Right cardiac atrium (tissue), 5 donors: ENCODE results near the gene NEU4. TPM values are rescaled to one million over a fixed set of nuclear protein-coding genes. Genes with fewer than 3 reads are reported as not detected.
A peak's percentile ranks its signal among the peaks of the same experiment; 100 is the strongest.

Source experiments
- ATAC-seq, 2 donors: fragments of 200-7000 bp; cut with Tn5 transposase; one replicate each; pipeline versions ENCODE4 v1.8.0 to v1.9.1; 2020; ENCODE audit warnings: moderate library complexity in 2 of 2, mild to moderate bottlenecking in 1 of 2
- DNase-seq, 3 donors: peaks; one replicate each; pipeline ENCODE4 v3.0.0-alpha.2; 2020
- H3K27ac ChIP-seq: one replicate; pipeline ENCODE4 v1.5.1; 2013; ENCODE audit warnings: mild to moderate bottlenecking, low read length, control low read depth, moderate library complexity
- H3K27me3 ChIP-seq: one replicate; pipeline ENCODE4 v1.6.1; 2013; ENCODE audit not compliant: control insufficient read depth, insufficient read depth
- H3K4me1 ChIP-seq: one replicate; pipeline ENCODE4 v1.6.1; 2013; ENCODE audit warnings: low read length; ENCODE audit not compliant: control insufficient read depth, insufficient read depth
- H3K4me3 ChIP-seq: one replicate; pipeline ENCODE4 v1.5.1; 2013; ENCODE audit warnings: low read length, control low read depth
- H3K9me3 ChIP-seq: one replicate; pipeline ENCODE4 v1.6.1; 2013; ENCODE audit warnings: low read length; ENCODE audit not compliant: control insufficient read depth
- WGBS: extraction: QIAGEN DNeasy Blood & Tissue Kit; methylation state at CpG from one replicate; pipeline ENCODE4 v1.1.7; 2013; 5-methylcytosine and 5-hydroxymethylcytosine counted together
- intact Hi-C, 4 donors: fragments of 100-400 bp; cut with DNase I; formaldehyde crosslinking; loops; one replicate each; pipeline versions ENCODE4 v1.11.0 to v1.14.0; 2022 to 2023
- polyA plus RNA-seq: library from polyadenylated mRNA; stranded (reverse); fragments of 200-250 nt; gene quantifications from one replicate; pipeline ENCODE4 v1.2.3, GENCODE V29; 2013
- total RNA-seq, 4 donors: library from RNA; stranded (reverse); fragmentation: NEBNext Ultra II Directional; extraction: Animal tissue kit (Norgen Biotek cat#: 25700); gene quantifications; one replicate each; pipeline ENCODE4 v1.2.1, GENCODE V29; 2021
- donor health status: healthy with polysubstance abuse.
- donor health status: DM: no; HTN: yes; CAD: no.
- donor health status: DM: no; HTN: no; CAD: no.
- donor health status: DM: no; HTN: yes; CAD: no; lungs with severe emphysema.
- donor health status: DM: yes; HTN: yes; CAD: no.

The NEU4 gene
- total and polyA plus RNA-seq, 5 donors: 0.17 to 1.4 (median 0.76) TPM; not detected in 1

DNA sequence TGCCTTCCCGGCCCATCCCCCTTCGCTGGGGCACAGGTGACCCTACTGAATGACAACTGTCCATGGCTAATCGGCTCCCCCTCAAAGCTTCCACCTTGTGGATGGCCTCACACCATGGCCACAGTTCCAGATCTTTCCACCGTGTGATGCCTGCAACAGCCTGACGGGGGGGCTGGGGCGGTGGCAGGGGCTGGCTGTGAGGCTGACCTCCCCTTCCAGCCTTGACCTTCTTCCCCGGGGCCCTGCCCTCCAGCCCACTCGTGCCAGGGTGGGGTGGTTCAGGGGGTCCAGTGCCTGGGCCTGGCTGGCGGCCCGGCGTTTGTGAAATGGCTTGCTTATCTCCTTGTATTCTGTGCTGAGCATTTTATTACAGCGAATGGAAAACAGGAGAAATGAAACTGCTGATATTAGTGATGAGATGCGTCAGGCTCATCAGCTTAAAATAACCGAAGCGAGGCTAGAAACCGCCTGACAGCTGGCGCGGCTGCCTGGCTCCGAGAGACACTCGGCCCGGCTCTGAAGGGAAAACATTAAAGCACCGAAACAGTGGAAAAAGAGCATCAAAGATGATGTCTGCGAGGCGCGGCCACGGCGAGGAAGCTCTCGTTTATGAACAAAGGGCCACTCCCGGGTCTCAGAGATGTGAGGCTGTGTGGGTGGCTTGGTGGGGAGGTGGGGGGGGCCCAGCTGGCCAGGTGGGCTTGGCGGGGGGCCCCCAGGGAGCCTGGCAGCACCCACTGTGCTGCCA, 50.6 kb downstream of the NEU4 start:
- 9% methylated on average over 30 of the region's 30 CpGs for WGBS
- H3K9me3 ChIP-seq: no peaks in the 10 kb centered on the region
- peaks cover 4% of the 10 kb centered on the region for H3K4me1 ChIP-seq
- no peaks in the 10 kb centered on the region for H3K27me3 ChIP-seq
- H3K4me3 ChIP-seq: peak overlapping the region; percentile 12
- DNase-seq (peak; percentile 73 to 89 (median 88)), ATAC-seq (peak; percentile 60 to 65)
- intact Hi-C loops: no loop called here
- peak overlapping the region; percentile 94 for H3K27ac ChIP-seq

DNA sequence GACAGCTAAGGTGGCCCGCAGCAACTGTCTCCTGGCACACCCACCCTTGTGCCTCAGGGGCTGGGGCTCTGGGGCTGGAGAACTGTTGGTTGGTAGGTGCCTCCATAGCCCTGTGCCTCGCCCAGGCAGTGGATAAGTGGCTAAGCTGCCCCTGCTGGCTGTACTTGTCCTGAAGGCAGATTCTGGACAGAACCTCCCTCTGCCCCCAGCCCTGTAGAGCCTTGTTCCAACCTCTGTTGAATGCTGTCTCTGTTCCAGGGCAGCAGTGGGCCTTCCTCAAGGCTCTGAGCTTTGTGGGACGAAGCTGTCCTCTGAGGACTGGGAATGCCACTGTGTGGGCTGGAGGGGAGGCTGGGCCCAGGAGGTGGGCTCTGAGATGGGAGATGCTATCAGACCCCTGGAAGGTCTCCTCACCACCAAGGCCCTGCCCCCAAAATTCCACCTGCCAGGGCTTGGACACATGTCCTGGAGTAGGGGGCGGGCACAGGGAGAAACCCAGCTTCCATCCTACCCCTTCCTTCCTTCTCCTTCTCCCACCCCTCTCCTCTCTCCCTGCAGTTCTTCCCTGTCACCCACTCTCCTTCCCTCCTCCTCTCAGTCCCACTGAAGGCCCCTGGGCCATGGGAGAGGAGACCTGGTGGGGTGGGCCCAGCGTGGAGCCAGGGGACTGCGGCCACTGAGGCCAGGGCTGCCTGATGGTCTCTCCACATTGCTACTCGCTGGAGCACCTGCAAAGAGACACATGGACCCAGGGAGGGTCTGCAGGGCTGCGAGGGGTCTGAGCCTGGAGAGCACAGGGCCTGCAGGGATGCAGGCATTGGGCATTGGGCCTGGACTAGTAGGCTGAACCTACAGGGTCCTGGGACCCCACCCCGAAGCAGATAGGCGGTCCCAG, 51.4 kb downstream of the NEU4 start:
- peak; percentile 22 to 40 for ATAC-seq
- 79% methylated on average over 10 of the region's 10 CpGs for WGBS
- peaks cover 4% of the 10 kb centered on the region for H3K4me1 ChIP-seq
- H3K27me3 ChIP-seq: no peaks in the 10 kb centered on the region
- DNase-seq: peak; percentile 47 to 72 (median 69)
- intact Hi-C loops: no loop called here
- H3K27ac ChIP-seq: peak overlapping the region; percentile 94
- H3K9me3 ChIP-seq: no peaks in the 10 kb centered on the region
- peak overlapping the region; percentile 12 for H3K4me3 ChIP-seq

DNA sequence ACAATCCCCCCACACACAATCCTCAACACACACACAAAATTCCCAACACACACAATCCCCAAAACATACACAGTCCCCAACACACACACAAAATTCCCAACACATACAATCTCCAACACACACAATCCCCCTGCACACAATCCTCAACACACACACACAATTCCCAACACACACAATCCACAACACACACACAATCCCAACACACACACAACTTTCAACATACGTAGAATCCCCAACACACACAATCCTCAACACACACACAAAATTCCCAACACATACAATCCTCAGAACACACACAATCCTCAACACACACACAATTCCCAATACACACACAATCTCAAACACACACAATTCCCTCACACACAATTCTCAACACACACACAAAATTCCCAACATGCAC, 52.3 kb downstream of the NEU4 start:
- DNase-seq (no peak), ATAC-seq (no peak)
- intact Hi-C loops: no loop called here
- H3K4me3 ChIP-seq: no peak overlapping the region
- no peak overlapping the region for H3K27ac ChIP-seq
- no peaks in the 10 kb centered on the region for H3K9me3 ChIP-seq
- H3K27me3 ChIP-seq: no peaks in the 10 kb centered on the region
- H3K4me1 ChIP-seq: peaks cover 4% of the 10 kb centered on the region
- WGBS: 92% methylated on average over 1 of the region's 1 CpG

DNA sequence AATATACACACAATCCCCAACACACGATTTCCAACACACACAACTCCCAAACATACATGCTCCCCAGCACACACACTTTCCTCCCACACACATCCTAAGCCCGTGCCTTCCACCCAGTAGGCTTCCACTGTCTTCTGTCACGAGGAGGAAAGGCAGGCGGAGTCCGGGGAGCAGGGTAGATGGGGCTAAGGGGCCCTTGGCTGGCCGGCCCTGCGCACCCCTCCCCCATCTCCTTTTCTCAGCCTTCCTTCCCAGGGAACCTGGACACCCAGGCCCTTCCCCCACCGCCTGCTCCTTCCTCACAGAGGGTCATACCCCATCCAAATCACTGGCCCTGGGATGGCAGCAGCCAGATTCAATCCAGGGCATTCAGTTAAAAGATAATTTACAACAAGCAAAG, 53.1 kb downstream of the NEU4 start:
- peaks cover 4% of the 10 kb centered on the region for H3K4me1 ChIP-seq
- WGBS: 81% methylated on average over 8 of the region's 8 CpGs
- intact Hi-C loops: no loop called here
- no peaks in the 10 kb centered on the region for H3K9me3 ChIP-seq
- H3K4me3 ChIP-seq: no peak overlapping the region
- no peak overlapping the region for H3K27ac ChIP-seq
- ATAC-seq (no peak), DNase-seq (peak; percentile 9 to 50 (median 34))
- H3K27me3 ChIP-seq: no peaks in the 10 kb centered on the region

DNA sequence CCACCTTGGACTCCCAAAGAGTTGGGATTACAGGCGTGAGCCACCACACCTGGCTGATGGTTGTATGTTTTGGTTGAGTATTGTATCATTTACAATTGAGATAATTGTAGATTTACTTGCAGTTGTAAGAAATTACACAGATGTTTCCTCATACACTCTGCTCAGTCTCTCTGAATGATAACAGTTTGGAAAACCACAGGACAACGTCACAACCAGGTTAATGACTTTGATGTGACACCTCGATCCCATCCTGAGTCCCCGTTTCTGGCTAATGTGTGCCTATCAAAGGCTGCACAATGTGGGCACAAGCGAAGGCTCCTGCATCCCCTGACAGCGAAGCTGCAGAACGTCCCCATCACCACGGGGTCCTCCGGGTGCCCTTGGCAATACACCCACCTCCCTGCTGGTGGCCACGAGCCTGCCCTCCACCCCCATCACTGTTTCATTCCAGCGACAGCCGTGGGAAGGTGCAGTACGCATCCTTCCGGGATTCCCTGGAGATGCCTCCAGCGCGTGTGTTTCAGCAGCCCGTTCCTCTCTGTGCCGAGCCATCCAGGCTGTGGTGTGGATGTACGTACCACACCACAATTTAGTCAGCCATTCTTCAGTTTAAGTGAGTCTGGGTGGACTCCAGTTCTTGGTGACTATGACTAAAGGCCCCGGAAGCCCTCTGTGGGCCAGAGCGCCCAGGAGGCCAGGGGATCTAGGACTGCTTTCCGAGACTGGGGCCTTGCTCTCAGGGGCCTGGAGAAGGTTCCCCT, 54.0 kb downstream of the NEU4 start:
- Histone ChIP-seq H3K4me1 (peaks cover 4% of the 10 kb centered on the region), H3K27me3 (no peaks in the 10 kb centered on the region), H3K4me3 (no peak overlapping the region), H3K27ac (no peak overlapping the region), H3K9me3 (no peaks in the 10 kb centered on the region)
- 80% methylated on average over 22 of the region's 22 CpGs for WGBS
- no peak for ATAC-seq
- intact Hi-C loops: no loop called here
- peak; percentile 5 to 48 (median 20) for DNase-seq

DNA sequence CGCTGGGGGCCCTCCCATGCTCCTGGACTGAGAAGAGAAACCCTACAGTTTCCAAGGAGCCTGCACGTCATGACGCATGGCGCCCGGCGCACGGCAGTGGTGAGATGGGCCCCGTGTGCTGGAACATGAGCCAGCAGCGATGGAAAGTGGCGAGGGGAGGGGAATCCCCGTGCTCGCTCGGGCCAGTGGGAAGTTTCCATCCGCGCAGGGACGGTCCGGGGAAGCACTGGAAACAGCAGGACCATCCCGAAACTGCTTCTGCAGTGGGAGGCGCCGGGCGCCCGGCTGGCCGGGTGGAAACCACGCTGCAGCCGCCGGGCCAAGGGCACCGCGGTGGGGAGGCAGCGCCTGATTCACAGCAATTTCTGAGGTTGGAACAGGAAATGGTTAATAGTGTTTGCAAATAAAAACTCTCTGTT, 54.6 kb downstream of the NEU4 start:
- no peaks in the 10 kb centered on the region for H3K27me3 ChIP-seq
- DNase-seq: peak; percentile 59 to 81 (median 80)
- intact Hi-C loops: no loop called here

DNA sequence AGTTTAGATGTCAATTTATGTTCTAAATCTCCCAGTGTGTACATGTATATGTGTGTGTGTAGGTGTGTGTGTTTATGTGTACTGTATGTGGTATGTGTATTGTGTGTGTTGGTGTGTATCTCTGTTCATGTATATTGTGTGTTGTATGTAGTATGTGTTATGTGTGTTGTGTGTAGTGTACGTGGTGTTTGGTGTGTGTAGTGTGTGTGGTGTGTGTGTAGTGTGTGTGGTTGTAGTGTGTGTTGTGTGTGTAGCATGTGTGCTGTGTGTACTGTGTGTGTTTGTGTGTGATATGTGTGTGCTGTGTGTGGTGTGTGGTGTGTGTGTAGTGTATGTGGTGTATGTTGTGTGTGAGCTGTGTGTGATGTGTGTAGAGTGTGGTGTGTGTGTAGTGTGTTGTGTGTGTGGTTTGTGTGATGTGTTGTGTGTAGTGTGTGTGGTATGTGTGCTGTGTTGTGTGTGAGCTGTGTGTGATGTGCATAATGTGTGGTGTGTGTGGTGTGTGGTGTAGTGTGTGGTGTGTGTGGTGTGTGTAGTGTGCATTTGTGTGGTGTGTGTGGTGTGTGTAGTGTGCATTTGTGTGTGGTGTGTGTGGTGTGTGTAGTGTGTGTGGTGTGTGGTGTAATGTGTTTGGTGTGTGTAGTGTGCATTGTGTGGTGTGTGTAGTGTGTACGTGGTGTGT, 55.3 kb downstream of the NEU4 start:
- DNase-seq (no peak), ATAC-seq (no peak)
- 91% methylated on average over 2 of the region's 2 CpGs for WGBS
- H3K4me3 ChIP-seq: no peak overlapping the region
- H3K27ac ChIP-seq: no peak overlapping the region
- H3K9me3 ChIP-seq: no peaks in the 10 kb centered on the region
- intact Hi-C loops: no loop called here
- peaks cover 4% of the 10 kb centered on the region for H3K4me1 ChIP-seq
- no peaks in the 10 kb centered on the region for H3K27me3 ChIP-seq

More for the DNA sequence above, 54.6 kb downstream of the NEU4 start:
- Histone ChIP-seq H3K4me1 (peaks cover 4% of the 10 kb centered on the region), H3K27ac (no peak overlapping the region), H3K4me3 (no peak overlapping the region), H3K9me3 (no peaks in the 10 kb centered on the region)
- 22% methylated on average over 29 of the region's 29 CpGs for WGBS
- ATAC-seq: peak; percentile 6 to 29

DNA sequence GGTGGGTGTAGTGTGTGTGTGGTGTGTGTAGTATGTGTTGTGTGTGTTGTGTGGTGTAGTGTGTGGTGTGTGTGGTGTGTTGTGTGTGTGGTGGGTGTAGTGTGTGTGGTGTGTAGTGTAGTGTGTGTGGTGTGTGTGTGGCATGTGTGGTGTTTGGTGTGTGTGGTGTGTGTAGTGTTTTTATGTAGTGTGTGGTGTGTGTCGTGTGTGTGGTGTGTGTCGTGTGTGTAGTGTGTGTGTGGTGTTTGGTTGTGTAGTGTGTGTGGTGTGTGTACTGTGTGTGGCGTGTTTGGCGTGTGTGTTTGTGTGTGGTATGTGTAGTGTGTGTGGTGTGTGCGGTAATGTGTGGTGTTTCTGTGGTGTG, 55.8 kb downstream of the NEU4 start:
- no peaks in the 10 kb centered on the region for H3K9me3 ChIP-seq
- H3K27ac ChIP-seq: no peak overlapping the region
- intact Hi-C loops: no loop called here
- no peaks in the 10 kb centered on the region for H3K27me3 ChIP-seq
- WGBS: 94% methylated on average over 5 of the region's 5 CpGs
- no peak for DNase-seq
- peaks cover 4% of the 10 kb centered on the region for H3K4me1 ChIP-seq
- no peak for ATAC-seq
- H3K4me3 ChIP-seq: no peak overlapping the region

DNA sequence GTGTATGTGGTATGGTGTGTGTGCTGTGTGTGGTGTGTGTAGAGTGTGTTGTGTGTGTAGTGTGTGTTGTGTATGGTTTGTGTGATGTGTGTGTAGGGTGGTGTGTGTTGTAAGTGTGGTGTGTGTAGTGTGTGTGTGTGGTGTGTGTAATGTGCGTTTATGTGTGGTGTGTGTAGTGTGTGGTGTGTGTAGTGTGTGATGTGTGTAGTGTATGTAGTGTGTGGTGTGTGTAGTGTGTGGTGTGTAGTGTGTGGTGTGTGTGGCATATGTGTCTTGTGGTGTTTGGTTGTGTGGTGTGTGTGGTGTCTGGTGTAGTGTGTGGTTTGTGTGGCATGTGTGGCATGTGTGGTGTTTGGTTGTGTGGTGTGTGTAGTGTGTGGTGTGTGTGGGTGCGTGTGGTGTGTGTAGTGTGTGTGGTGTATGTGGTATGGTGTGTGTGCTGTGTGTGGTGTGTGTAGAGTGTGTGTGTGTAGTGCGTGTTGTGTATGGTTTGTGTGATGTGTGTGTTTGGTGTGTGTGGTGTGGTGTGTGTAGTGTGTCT, 56.5 kb downstream of the NEU4 start:
- Histone ChIP-seq H3K27me3 (no peaks in the 10 kb centered on the region), H3K4me3 (no peak overlapping the region), H3K27ac (no peak overlapping the region), H3K4me1 (no peaks in the 10 kb centered on the region), H3K9me3 (no peaks in the 10 kb centered on the region)
- DNase-seq: no peak
- ATAC-seq: no peak
- WGBS: 90% methylated on average over 3 of the region's 3 CpGs
- intact Hi-C loops: no loop called here
